ENCODE results near the gene UCKL1.
"Not testable (repeated sequence)": the region's sequence is repeated elsewhere in the genome, so short reads cannot be mapped to it uniquely, and the experiment has no call there.

UCKL1 gene

GRCh38 chr20:63917811-63918210 lies 38.4 kb downstream of the UCKL1 start:
- FAIRE-seq, result no peak

- FAIRE-seq, result not testable (repeated sequence)
Observed at GRCh38 chr20:63916371-63916939, 39.8 kb downstream of the UCKL1 start.

- no peak for FAIRE-seq
Observed at GRCh38 chr20:63915471-63915870, 40.7 kb downstream of the UCKL1 start.

- no peak for FAIRE-seq
Observed at GRCh38 chr20:63913768-63914167, 42.4 kb downstream of the UCKL1 start.

GRCh38 chr20:63911176-63911575 lies 45.0 kb downstream of the UCKL1 start:
- FAIRE-seq, result no peak

GRCh38 chr20:63908008-63908682 lies 48.1 kb downstream of the UCKL1 start:
- FAIRE-seq, result no peak

GRCh38 chr20:63903796-63904561 lies 52.2 kb downstream of the UCKL1 start:
- no peak for FAIRE-seq

GRCh38 chr20:63900413-63900812 lies 55.8 kb downstream of the UCKL1 start:
- no peak for FAIRE-seq

- no peak for FAIRE-seq
Observed at GRCh38 chr20:63898882-63899558, 57.2 kb downstream of the UCKL1 start.

GRCh38 chr20:63897978-63898561 lies 58.1 kb downstream of the UCKL1 start:
- FAIRE-seq, result no peak

GRCh38 chr20:63896264-63897105 lies 59.7 kb downstream of the UCKL1 start:
- FAIRE-seq, result no peak

- FAIRE-seq, result no peak
Observed at GRCh38 chr20:63895952-63896263, 60.3 kb downstream of the UCKL1 start.

- no peak for FAIRE-seq
Observed at GRCh38 chr20:63895202-63895951, 60.8 kb downstream of the UCKL1 start.

GRCh38 chr20:63894358-63895201 lies 61.6 kb downstream of the UCKL1 start, which contains the start of gene DNAJC5:
Gene DNAJC5, plus strand, starts transcription at chr20:63895126. Its CDS starts 33,220 bp downstream, at chr20:63928346.
- no peak for FAIRE-seq

GRCh38 chr20:63893999-63894357 lies 62.2 kb downstream of the UCKL1 start:
- FAIRE-seq, result no peak

- FAIRE-seq, result no peak
Observed at GRCh38 chr20:63892402-63892801, 63.8 kb downstream of the UCKL1 start.

- no peak for FAIRE-seq
Observed at GRCh38 chr20:63891061-63892002, 64.9 kb downstream of the UCKL1 start.

GRCh38 chr20:63890616-63891015 lies 65.6 kb downstream of the UCKL1 start:
- FAIRE-seq, result no peak

- FAIRE-seq, result no peak
Observed at GRCh38 chr20:63890201-63890576, 66.0 kb downstream of the UCKL1 start.
